GM11168 (cell line): ENCODE measurements around the gene MYH15.

Source experiments
- in situ Hi-C: fragments of 300-500 bp; cut with MboI; formaldehyde crosslinking; loops from one replicate; pipeline ENCODE4 v1.12.0; 2022; ENCODE audit warnings: low sequenced_read_pairs; ENCODE audit not compliant: unreplicated experiment

The MYH15 gene

GRCh38 chr3:108510496-108510895 is at the start of gene MYH15:
Gene MYH15, minus strand, starts transcription at chr3:108510596. Its CDS starts 66 bp downstream, at chr3:108510530.
- in situ Hi-C loops = no loop called here

GRCh38 chr3:108555966-108556581 is 45.7 kb upstream of the MYH15 start:
- in situ Hi-C loops = no loop called here

DNA sequence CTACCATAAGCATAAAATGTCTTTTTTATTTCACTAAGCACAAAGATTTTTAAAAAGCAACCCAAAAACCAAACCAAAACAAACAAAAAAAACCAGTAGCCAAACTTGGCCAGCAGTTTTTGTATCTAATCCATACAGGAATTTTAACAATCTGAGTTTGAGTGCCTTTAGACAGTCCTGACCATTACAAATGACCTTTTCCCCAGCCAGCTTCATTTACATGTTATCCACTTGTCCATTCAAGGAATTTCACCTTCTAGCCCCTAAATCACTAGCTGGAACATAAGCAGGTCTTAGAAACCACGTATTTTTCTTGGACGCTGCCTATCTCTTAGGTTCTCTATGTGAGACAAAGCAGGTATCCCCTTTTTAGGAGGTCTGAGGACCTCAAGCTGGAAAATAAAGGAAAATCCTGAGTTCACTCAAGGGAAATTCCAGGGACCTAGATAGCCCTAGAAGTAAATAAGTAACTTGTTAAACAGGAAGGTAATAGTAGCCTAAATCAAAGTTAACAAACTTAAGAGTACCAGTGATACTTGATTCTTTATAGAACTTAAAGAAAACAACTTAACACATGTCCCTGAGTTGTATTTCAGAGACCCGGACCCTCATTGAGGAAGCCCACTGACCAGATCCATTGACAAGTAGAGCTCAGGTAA is 44.6 kb upstream of the MYH15 start:
- in situ Hi-C loops = loop anchor here (5.0 kb wide), 1 partner anchor 63 kb away; no protein-coding TSS in a partner anchor

DNA sequence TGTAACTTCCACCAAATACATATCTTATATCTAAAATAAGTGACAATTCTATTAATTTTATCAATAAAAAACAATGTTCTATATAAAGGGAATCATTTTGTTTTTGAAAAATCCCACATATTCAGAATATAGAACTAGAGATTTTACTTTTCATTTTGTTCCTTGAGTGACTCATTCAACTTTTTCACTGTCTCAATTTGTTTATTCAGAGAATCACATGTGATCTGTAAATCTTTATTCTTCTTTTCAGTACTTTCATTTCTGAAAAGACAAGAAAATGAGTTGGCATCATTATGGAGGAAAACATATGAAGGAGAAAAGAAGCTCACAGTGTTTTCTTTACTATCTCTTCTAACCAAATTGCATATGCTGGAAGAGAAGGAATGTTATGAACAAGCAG is 43.8 kb upstream of the MYH15 start:
- in situ Hi-C loops = loop anchor here (5.0 kb wide), 1 partner anchor 62 kb away; no protein-coding TSS in a partner anchor

- in situ Hi-C loops = loop anchor here (5.0 kb wide), 1 partner anchor 60 kb away; no protein-coding TSS in a partner anchor
Measured at GRCh38 chr3:108552267-108553159, 42.1 kb upstream of the MYH15 start.

DNA sequence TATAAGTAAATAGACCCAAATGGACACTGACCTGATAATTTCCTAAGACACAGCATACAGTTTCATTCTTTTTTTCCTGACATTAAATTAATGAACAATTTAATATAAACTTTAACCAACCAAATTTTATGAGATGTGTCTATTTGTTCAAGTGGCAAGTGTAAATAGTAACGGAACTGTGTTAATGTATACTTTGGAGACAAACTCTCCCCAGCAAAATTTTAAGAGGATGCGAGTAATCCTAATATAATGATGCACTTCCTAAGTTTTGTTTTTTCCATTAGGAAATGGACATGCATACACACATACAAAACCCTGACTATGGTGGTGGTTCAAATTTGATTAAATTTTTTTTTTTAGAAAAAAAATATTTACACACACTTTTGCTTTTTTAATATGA is 38.5 kb upstream of the MYH15 start:
- in situ Hi-C loops = no loop called here

GRCh38 chr3:108548304-108548703 is 37.9 kb upstream of the MYH15 start:
- in situ Hi-C loops = no loop called here

DNA sequence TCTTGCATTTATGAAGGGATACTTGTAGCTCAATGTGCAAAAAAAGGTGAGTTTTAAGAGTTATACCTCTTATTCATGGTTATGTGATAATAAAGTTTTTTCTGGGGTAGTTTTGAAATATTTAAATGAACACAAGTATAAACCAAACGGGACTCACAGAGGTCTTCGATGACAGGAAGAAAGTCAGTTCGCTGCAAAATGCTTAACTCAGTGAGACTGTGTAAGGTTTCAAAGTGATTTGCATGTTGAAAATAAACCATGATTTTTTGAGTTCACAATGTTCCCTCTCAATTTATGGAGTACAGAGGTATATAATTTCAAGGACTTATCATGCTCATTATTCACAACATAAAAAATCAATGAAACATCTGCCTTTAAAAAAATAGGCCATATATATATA is 36.3 kb upstream of the MYH15 start:
- in situ Hi-C loops = no loop called here

GRCh38 chr3:108546247-108546646 is 35.9 kb upstream of the MYH15 start:
- in situ Hi-C loops = no loop called here

GRCh38 chr3:108538083-108538482 is 27.7 kb upstream of the MYH15 start:
- in situ Hi-C loops = no loop called here

- in situ Hi-C loops = no loop called here
Measured at GRCh38 chr3:108528459-108529252, 18.3 kb upstream of the MYH15 start.

DNA sequence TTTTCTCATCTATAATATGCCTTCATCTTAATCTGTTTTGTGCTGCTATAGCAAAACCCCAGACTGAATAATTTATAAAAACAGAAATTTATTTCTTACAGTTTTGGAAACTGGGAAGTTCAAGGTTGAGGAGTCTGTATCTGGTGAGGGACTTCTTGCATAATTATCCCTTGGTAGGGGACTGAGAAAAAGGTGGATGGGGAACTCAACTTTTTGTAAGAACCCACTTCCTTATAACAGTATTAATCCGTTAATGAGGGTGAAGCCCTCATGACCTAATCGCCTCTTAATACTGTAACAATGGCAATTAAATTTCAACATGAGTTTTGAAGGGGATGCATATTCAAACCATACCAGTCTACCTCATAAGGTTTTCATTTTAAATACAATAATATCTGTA is 17.4 kb upstream of the MYH15 start:
- in situ Hi-C loops = no loop called here

GRCh38 chr3:108527109-108527508 is 16.7 kb upstream of the MYH15 start:
- in situ Hi-C loops = no loop called here

GRCh38 chr3:108525971-108526370 is 15.6 kb upstream of the MYH15 start:
- in situ Hi-C loops = no loop called here

- in situ Hi-C loops = no loop called here
Measured at GRCh38 chr3:108525256-108525655, 14.9 kb upstream of the MYH15 start.

- in situ Hi-C loops = no loop called here
Measured at GRCh38 chr3:108524537-108524936, 14.1 kb upstream of the MYH15 start.

GRCh38 chr3:108518895-108519294 is 8.5 kb upstream of the MYH15 start:
- in situ Hi-C loops = no loop called here

GRCh38 chr3:108516881-108517280 is 6.5 kb upstream of the MYH15 start:
- in situ Hi-C loops = no loop called here

GRCh38 chr3:108513961-108514360 is 3.6 kb upstream of the MYH15 start:
- in situ Hi-C loops = no loop called here

- in situ Hi-C loops = no loop called here
Measured at GRCh38 chr3:108512671-108513070, 2.3 kb upstream of the MYH15 start.
